Measurements from ENCODE around the gene CHCT1. TPM values are rescaled to one million over a fixed set of nuclear protein-coding genes. Genes with fewer than 3 reads are reported as not detected.
"Not testable (repeated sequence)": the region's sequence is repeated elsewhere in the genome, so short reads cannot be mapped to it uniquely, and the experiment has no call there.

Gene CHCT1
- total RNA-seq, 1 donor, result not detected

DNA sequence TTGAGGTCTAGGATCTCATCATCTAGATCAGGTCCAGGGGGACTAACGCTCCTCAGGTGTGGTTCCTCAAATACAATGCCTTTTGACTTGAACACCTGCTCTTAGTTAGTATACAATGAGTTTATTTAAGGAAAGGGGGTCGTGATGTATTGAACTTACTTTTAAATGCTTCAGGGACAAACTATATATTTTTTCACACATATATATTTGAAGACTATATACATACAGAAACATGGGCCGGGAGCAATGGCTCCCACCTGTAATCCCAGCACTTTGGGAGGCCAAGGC lies 18.8 kb upstream of the CHCT1 start:
- no peak overlapping the region for H3K4me3 ChIP-seq (ENCODE audit: low read depth, low read length)
- TF ChIP-seq, protein P1, sequence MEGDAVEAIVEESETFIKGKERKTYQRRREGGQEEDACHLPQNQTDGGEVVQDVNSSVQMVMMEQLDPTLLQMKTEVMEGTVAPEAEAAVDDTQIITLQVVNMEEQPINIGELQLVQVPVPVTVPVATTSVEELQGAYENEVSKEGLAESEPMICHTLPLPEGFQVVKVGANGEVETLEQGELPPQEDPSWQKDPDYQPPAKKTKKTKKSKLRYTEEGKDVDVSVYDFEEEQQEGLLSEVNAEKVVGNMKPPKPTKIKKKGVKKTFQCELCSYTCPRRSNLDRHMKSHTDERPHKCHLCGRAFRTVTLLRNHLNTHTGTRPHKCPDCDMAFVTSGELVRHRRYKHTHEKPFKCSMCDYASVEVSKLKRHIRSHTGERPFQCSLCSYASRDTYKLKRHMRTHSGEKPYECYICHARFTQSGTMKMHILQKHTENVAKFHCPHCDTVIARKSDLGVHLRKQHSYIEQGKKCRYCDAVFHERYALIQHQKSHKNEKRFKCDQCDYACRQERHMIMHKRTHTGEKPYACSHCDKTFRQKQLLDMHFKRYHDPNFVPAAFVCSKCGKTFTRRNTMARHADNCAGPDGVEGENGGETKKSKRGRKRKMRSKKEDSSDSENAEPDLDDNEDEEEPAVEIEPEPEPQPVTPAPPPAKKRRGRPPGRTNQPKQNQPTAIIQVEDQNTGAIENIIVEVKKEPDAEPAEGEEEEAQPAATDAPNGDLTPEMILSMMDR (IDR thresholded peaks at IDR 0.05; ENCODE audit: insufficient read depth, low read length), result no peak
- DNase-seq (ENCODE audit: low read depth), result no peak

DNA sequence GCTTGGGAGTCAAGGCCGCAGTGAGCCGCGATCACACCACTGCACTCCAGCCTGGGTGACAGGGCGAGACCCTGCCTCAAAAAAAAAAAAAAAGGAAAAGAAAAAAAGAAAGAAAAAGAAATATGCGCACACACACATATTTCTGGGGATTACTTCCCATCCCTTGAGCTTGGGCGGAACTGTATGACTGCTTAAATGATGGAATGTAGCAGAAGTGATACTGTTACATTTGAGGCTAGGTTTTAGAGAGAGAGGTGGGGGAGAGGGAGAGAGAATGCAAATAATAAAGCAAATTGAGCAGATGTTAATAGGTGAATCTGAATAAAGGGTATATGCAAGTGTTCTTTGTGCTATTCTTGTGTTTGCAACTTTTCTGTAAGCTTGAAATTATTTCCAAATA lies 18.3 kb upstream of the CHCT1 start:
- TF ChIP-seq, protein P1 (IDR thresholded peaks at IDR 0.05; ENCODE audit: insufficient read depth, low read length), result no peak
- no peak for DNase-seq (ENCODE audit: low read depth)
- no peak overlapping the region for H3K4me3 ChIP-seq (ENCODE audit: low read depth, low read length)

DNA sequence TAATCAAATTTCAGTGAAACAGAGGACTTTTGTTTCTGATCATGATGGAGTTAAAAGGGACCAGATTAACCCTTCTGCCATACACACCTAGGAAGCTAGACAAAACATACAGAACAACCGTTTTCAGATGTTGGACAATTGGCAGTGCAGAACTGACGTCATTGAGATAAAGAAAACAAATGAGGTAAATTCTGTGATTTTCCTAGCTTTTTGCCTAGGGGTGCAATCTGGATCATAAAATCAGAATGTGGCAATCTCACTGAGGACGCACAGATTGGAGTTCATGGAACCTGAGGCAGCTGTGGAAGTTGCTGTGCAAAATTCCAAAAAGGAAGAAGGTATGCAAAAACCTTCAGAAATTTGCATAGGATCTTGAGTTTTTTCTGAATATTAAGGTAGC lies 15.4 kb upstream of the CHCT1 start:
- no peak overlapping the region for H3K4me3 ChIP-seq (ENCODE audit: low read depth, low read length)
- no peak for DNase-seq (ENCODE audit: low read depth)
- TF ChIP-seq, protein P1 (IDR thresholded peaks at IDR 0.05; ENCODE audit: insufficient read depth, low read length), result no peak

DNA sequence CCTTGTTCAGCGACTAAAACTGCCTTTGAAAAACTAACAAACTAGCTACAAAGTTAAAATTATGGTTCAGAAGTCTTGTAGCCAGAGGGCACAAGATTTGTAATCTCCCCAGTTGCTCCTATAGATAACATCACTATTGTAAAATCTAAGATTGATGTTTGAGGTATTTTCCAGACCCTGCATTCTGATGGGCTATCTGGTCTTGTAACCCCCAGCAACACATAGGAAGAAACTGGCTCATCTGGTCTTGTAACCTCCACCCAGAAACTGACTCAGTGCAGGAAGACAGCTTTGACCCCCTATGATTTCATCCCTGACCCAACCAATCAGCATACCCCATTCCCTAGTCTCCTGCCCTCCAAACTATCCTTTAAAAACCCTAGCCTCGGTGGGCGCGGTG lies 12.3 kb upstream of the CHCT1 start:
- TF ChIP-seq, protein P1 (IDR thresholded peaks at IDR 0.05; ENCODE audit: insufficient read depth, low read length), result no peak
- no peak for DNase-seq (ENCODE audit: low read depth)
- no peak overlapping the region for H3K4me3 ChIP-seq (ENCODE audit: low read depth, low read length)

DNA sequence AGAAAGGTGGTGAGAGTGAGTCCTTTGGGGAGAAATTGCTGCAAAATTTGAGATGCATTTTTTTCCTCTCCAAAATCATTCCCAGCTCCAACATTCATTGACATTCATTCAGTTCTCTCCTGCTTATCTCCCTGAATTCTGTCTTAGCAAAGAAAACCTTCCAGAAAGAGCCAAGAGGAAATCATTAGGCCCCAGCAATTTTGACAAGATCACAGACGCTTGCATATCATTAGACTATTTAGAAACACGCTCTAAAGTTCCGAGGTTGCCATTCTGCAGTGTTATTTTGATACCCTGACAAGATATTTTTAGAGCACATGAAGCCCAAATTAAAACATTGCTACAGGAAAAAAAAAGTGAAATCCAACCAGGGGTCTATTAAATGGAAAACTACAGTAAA lies 9.6 kb upstream of the CHCT1 start:
- TF ChIP-seq, protein P1 (IDR thresholded peaks at IDR 0.05; ENCODE audit: insufficient read depth, low read length), result no peak
- no peak for DNase-seq (ENCODE audit: low read depth)
- H3K4me3 ChIP-seq (ENCODE audit: low read depth, low read length), result no peak overlapping the region

DNA sequence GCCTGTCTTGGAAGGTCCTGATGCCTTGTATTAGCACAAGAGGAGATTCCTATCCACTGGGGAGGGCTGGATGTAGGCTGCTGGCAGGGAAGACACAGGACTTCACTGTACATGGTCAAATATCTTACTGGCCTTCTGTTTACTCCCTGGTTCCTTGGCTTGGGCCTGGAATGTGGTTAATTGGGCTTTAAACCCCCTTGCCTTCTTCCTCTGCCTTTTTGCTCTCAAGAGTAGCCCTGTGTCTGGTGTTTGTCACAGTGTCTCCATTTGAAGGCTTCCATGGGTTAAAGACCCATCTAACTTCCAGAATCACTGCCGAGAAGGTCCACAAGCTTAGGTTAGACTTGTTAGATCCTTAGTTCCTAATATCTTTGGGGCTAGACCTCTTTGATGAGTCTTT lies 7.1 kb upstream of the CHCT1 start:
- DNase-seq (ENCODE audit: low read depth), result no peak
- TF ChIP-seq, protein P1 (IDR thresholded peaks at IDR 0.05; ENCODE audit: insufficient read depth, low read length), result no peak
- no peak overlapping the region for H3K4me3 ChIP-seq (ENCODE audit: low read depth, low read length)

DNA sequence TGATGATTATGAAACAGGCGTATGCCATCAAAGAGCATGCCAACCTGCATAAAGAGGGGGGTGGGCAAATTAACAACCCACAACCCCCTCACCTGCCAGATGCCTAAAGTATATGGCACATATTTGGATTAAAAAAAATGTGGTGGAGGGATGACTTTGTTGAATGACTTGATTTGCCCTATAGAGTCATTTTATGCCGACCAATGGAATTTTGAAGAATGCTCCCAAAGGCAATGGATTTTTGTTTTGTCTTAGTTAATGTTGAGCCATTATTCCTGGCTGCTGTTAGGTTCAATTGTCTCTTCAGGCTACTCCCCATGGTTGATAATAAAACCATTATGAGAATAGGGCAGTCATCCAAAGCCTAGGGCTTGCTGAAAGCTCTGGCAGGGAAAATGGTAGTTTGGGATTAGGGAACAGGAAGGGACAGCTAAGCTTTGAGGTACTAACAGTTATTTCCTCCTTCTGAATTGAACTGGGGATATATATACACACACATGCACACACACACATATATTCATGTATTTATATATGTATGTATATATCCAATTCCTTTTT lies 5.8 kb upstream of the CHCT1 start:
- no peak overlapping the region for H3K4me3 ChIP-seq (ENCODE audit: low read depth, low read length)
- peak; percentile 74 for DNase-seq (ENCODE audit: low read depth)
- TF ChIP-seq, protein P1 (IDR thresholded peaks at IDR 0.05; ENCODE audit: insufficient read depth, low read length), result no peak

DNA sequence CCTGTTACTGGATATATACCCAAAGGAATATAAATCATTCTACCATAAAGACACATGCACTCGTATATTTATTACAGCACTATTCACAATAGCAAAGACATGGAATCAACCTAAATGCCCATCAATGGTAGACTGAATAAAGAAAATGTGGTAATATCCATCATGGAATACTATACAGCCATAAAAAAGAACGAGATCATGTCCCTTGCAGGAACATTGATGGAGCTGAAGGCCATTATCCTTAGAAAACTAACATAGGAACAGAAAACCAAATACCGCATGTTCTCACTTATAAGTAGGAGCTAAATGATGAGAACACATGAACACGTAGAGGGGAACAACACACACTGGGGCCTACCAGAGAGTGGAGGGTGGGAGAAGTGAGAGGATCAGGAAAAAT lies 3.3 kb upstream of the CHCT1 start:
- H3K4me3 ChIP-seq (ENCODE audit: low read depth, low read length); DNase-seq (ENCODE audit: low read depth): not testable (repeated sequence)

DNA sequence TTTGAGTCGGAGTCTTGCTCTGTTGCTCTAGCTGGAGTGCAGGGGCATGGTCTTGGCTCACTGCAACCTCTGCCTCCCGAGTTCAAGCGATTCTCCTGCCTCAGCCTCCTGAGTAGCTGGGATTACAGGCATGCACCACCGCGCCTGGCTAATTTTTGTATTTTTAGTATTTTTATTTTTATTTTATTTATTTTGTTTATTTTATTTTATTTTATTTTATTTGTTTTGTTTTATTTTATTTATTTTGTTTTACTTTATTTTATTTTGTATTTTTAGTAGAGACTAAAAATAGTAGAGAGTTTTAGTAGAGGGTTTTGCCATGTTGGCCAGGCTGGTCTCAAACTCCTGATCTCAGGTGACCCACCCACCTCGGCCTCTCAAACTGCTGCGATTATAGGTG lies 2.4 kb upstream of the CHCT1 start:
- DNase-seq (ENCODE audit: low read depth); H3K4me3 ChIP-seq (ENCODE audit: low read depth, low read length): not testable (repeated sequence)

Measured in fibroblast of the aortic adventitia (primary cell).